ENCODE measurements around the gene RFTN1.

RFTN1 gene

DNA sequence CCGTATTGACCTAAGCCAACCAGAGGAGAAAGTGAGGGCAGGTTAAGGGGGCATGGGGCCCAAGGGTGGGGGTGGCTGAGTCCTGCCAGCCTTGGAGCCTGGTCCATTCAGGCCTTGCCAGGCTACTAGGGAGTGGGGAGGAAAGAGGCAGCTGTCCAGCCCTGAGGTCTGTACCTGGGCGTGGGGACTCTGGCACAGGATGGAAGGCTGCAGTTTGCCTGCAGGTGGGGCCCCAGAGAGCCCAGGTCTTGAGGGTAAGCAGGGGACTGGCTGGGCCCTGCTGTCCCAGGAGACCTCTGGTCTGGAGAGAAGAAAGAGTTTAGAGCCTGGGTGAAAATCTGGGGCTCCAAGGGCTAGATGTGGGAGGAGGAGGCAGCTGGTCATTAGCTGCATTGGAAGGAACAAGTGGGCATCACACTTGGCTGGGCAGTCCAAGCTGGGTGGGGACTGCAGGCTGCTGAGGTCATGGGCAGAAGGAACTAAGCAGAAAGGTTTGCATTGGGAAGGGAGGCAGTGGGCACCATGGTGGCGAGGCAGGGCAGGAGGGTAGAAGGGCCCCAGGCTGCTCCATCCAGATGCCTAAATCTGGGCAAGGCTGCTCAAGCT, 140.1 kb downstream of the RFTN1 start:
- no peak for DNase-seq

GRCh38 chr3:16372362-16373292, 140.9 kb downstream of the RFTN1 start:
- DNase-seq = no peak

DNA sequence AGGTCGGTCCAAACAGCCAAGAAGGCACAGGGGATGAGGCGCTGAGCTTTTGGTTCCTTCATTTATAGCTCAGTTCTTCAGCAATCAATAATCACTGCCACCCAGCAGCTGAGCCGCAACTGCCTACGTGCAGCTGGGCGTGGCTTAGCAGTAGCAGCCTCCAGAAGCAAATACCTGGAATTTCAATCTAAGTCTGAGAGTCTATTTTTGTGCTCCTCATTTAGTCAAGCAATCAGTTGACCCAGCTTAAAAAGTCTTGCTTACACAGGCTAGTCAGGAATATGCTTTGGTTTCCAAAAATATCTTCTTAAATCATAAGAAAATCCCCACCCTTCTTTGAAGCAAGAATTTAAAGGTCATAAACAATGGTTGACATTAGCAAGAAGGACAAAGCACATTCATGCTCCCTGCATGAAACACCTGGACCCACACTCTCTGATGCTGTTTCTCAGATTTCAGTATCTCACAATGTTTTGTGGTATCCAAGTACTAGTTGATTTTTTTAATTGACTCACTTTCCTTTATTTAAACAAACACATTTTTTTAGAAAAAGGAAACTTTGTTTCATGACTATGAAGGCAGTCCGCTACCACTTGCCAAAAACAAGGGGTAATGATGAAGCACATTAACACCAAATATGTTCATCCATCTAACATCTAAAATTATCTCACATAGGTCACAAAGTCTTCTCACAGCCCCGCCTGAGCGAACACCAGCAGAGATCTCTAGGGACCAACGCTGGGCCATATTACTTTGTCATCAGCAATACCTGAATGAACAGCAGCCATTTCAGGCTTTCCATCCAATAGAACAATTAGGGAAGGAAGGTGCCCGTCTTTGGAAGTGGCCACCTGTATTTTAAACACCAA, 142.4 kb downstream of the RFTN1 start:
- DNase-seq = no peak

GRCh38 chr3:16370503-16370871, 143.0 kb downstream of the RFTN1 start:
- no peak for DNase-seq

GRCh38 chr3:16369885-16370284, 143.6 kb downstream of the RFTN1 start:
- DNase-seq = no peak

DNA sequence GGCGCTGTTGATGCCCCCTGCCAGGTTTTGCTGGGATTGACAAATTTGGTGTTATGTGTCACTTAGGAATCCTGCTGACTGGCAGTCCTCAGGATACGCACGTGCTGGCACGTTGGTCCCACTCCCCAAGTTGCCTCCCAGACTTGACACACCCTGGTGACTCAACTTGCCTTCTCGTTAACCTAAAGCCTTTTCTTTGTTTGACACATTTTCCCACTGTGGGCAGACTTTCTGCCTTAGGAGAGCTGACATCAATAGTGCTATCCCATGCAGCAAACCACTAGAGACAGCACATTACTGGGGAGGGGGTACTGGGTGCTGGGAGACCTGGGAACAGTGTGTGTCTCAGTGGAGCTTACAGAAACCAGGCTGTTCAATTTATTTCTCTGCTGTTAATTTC, 144.2 kb downstream of the RFTN1 start:
- DNase-seq = no peak

- no peak for DNase-seq
Measured at GRCh38 chr3:16366581-16366980, 146.9 kb downstream of the RFTN1 start.

DNA sequence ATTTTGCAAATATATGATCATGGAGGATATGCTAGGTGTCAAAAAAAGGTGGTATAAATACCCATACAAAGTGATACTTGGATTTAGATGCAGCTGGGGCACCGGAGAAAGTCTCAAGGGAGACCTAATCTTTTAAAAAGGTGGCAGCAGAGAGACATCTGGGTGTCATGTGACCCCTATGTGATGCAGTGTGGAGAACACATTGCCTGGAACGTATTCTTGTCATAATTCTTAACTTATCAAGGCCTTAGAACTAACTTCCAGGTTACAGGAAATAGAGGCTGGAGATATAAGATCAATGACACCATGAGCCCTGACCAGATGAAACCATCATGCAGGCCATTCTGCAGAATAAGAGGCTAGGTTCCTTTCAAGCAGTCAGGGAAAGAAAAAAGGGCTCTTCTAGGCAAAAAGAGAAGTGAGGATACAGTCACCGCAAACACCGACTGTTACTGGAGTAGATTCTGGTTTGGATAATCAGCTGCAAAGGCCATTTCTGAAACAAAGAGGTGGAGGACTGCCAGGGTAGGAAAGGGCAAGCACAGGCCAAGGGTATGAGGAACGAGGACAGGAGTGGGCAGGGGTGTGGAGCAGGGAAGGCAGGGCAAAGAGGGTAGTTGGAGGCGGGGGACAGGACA, 147.9 kb downstream of the RFTN1 start:
- no peak for DNase-seq

DNA sequence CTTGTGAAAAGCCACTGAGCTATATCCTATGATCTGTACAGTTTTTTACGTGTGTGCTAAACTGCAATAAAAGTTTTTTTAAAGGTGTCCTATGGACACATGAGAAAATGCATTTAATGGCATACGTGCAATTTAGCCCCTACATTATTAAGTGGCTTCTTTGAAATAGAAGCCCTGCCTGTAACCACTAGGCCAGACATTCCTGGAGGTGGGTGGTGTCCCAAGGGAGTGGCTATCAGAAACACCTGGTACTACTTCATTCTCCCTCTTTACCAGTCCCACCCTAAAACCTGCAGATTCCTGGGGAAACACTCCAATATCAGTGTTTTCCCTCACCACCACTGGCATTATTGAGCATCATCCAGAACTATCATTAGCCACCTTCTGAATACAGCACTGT, 148.5 kb downstream of the RFTN1 start:
- DNase-seq = no peak

DNA sequence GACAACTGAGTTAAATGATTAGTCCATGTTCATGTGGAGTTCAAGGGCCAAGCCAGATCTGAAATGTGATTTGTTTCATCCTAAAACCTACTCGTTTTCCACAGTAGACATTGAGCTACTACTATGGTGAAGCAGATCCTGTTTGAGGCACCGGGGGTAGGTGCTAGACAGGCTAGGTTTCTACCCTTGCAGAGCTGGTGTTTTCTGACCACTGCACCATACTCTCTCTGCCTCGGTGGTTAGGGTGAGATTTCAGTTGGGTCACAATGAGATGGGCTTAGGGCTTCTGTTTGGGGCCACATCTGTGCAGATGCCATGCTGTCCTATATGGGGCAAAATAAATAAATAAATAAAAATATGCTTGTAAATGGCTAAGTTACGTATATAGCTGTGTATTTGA, 149.2 kb downstream of the RFTN1 start:
- no peak for DNase-seq

DNA sequence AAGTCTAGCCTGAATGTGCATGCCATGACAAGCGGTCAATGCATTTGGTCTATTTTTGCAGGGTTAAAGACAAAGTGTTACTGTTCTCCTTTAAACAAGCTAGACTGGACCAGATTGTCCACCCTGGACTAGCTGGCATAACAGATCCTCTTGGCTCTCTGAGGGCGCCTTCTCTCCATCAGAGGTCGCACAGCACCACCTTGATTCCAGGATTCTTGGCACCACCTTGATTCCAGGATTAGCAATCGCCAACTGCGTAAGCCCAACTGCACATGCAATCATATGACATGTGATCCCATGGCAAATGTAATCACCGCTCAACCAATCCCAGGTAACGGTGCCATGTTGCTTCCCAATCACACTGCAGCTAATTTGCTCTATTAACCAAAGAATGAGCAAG, 149.9 kb downstream of the RFTN1 start:
- no peak for DNase-seq

DNA sequence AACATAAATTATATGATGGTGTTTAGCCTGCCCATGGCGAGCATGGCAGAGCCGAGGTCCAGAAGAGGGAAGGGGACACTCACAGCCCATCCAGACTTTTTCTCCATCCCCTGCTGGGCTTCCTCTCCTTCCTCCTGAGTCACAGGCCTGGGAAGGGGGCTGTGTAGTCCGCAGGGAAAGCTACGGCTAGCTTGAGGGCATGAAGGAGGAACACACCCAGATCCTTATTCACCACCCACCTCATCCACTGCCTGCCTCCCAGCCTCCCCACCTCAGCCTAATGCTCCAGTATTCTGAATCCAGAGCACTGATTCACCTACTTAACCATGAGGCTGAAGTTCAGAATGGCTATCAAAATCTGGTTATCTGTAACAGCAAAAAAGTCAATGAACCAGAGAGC, 150.7 kb downstream of the RFTN1 start:
- DNase-seq = no peak

GRCh38 chr3:16361087-16361486, 152.4 kb downstream of the RFTN1 start:
- no peak for DNase-seq

DNA sequence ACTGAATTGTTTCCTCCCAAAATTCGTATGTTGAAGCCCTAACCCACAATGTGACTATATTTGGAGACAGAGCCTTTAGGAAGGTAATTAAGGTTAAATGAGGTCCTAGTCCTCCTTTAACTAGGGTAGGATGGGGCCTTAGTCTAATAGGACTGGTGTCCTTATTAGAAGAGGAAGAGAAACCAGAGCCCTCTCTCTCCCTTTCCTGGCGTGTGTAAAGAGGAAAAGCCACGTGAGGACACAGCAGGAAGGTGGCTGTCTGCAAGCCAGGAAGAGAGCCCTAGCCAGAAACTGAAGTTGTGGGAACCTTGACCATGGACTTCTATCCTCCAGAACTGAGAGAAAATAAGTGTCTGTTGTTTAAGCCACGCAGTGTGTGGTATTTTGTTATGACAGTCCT, 154.2 kb downstream of the RFTN1 start:
- DNase-seq = no peak

- DNase-seq = no peak
Measured at GRCh38 chr3:16358336-16358735, 155.2 kb downstream of the RFTN1 start.

- DNase-seq = no peak
Measured at GRCh38 chr3:16357186-16358121, 156.0 kb downstream of the RFTN1 start.

DNA sequence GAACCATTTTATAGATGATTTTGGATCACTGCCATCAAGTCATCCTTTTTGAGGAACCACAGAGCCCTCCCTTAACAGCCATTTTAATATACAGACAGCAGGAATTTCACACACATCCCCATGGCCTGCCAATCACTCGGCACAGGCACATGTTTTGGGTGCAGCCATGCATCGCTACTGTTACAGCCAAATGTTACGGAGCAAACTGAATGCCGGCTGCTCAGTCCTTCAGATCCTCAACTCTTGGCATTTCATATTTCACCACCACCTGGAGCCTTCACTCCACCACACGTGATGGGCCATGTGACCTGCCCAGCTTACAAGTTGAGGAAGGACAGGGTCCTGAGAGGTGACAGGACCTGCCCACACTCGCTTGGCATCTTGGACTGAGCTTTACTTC, 157.7 kb downstream of the RFTN1 start:
- DNase-seq = no peak

DNA sequence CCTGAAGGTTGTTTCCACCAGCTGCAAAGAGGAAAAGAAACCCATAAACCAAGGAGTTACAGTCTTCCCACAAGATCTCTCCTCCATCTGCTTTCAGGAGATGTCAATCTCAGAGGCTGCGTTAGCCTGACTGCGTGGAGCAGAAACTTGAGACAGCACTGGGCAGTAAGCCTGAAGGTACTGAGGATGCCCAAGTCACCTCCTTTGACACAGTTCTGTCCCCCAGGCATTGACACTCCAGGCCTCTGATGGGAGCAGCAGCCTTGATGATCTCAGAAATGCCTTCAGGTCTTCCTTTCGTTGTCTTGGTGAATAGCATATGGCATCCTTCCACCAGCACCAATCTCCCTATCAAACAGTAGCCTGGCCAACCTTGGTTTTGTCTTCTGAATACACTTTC, 159.2 kb downstream of the RFTN1 start:
- DNase-seq = no peak

DNA sequence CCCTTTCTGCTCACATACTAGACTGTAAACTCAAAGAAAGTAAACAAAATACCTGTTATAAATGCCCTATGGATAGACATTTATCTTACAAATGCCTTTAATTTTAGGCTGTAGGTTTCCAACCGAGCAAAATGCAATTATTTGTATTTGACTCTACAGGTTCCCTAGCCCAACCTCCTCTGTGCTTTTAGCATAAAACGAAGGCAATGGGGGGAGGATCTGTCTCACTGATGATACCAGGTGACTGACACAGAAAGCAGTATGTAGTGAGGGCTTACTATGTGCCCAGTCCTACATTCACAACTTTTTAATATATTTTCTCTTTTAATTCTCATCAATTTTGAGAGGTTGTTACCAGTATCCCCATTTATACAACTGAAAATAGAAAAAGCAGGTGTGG, 161.1 kb downstream of the RFTN1 start:
- DNase-seq = no peak

DNA sequence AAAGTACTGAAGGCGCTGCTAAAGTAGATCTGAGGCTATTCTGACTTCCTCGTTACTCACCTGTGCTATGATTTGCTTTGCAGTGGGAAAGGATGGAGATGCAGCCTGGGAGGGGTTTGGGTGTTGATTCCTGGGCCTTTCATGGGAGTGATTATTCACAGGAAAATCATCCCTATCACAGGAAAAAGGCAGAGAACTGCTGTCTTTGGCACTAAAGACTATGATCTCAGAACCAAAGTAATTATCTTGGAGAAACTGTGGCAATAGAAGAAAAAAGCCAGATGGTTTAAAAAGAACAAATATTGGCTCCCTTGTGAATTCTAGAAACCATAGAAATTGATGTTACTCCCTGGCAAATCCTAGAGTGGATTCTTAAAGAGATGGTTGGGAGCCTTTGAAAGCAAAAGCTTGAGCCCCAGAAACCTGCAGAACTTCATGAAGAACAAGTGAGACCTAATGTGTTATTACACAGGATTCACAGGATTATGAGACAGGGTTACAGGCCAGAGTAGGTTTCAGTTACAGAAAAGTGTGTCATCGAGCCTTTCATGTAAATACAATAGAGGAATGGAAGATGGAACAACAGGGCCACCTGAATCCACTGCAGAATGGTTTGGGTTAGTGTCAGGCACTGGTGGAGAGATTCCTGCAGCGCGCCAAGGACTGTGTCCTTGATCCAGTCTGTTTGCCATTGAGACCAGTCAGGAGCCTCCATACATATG, 162.7 kb downstream of the RFTN1 start:
- DNase-seq = no peak

DNA sequence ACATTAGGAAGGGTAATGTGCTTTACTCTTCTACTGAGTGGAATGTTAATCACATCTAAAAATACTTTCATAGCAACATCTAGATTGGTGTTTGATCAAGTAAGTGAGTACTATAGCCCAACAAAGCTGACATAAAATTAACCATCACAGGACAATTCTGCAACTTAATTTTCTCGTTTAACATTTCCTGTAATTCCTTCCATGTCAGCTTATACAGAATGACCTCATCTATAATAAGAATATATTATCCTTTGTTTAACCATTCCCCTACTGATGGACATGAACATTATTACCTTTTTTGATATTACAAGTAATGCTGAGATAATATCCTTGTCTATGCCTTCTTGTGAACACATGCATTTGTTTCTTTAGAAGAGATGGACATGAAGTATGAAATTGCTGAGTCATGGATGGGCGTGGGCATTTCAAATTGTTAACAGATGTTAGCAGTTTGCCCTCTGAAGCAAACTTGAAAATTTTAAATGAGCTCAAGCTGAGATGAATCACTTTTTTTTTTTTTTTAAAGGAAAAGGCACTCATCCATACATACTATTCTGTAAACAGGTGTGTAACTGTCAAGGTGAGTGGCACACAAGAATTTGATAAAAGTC, 163.4 kb downstream of the RFTN1 start:
- no peak for DNase-seq
